ENCODE results near the gene DAG1.

- no peak for TF ChIP-seq EZH2 (IDR thresholded peaks at IDR 0.05)
- TF ChIP-seq CTCF (IDR thresholded peaks at IDR 0.05) = no peak
- no peak for TF ChIP-seq EZH2phosphoT487 (IDR thresholded peaks at IDR 0.05)
Observed at GRCh38 chr3:49553692-49554632, 83.9 kb downstream of the DAG1 start, which contains the start of gene BSN.
